Posterior vena cava (tissue), 2 donors: ENCODE measurements around the gene AGBL4. TPM values are rescaled to one million over a fixed set of nuclear protein-coding genes. Genes with fewer than 3 reads are reported as not detected.
A peak's percentile ranks its signal among the peaks of the same experiment; 100 is the strongest.

ENCODE experiments used
- DNase-seq: peaks from one replicate; pipeline ENCODE4 v3.0.0-alpha.2; 2020; ENCODE audit warnings: low spot score
- intact Hi-C, 2 donors: fragments of 100-400 bp; cut with DNase I; formaldehyde crosslinking; loops; one replicate each; pipeline versions ENCODE4 v1.14.1 to v1.14.2; 2022 to 2023
- total RNA-seq, 2 donors: library from RNA; stranded (reverse); fragmentation: NEBNext Ultra II Directional; extraction: Animal tissue kit (Norgen Biotek cat#: 25700); gene quantifications; one replicate each; pipeline ENCODE4 v1.2.1, GENCODE V29; 2021
- donor health status: DM: yes; HTN: yes; CAD: no.
- donor health status: DM: yes; HTN: yes; CAD: no.

AGBL4 gene
- total RNA-seq, 2 donors from 2014 or later: not detected

GRCh38 chr1:48738356-48738755 lies 1285.4 kb downstream of the AGBL4 start:
- DNase-seq: no peak
- intact Hi-C loops: no loop called here

- DNase-seq: no peak
- intact Hi-C loops: no loop called here
These were observed 1288.0 kb downstream of the AGBL4 start for GRCh38 chr1:48735796-48736195.

- intact Hi-C loops: no loop called here
- no peak for DNase-seq
These were observed 1293.4 kb downstream of the AGBL4 start for GRCh38 chr1:48730164-48730910.

GRCh38 chr1:48728584-48728983 lies 1295.2 kb downstream of the AGBL4 start:
- intact Hi-C loops: no loop called here

GRCh38 chr1:48726557-48727215 lies 1297.1 kb downstream of the AGBL4 start:
- intact Hi-C loops: no loop called here
- DNase-seq: no peak

More at GRCh38 chr1:48728584-48728983, 1295.2 kb downstream of the AGBL4 start:
- DNase-seq: no peak

GRCh38 chr1:48726139-48726538 lies 1297.6 kb downstream of the AGBL4 start:
- intact Hi-C loops: no loop called here
- DNase-seq: no peak

- intact Hi-C loops: no loop called here
- DNase-seq: no peak
These were observed 1298.3 kb downstream of the AGBL4 start for GRCh38 chr1:48725341-48726046.

GRCh38 chr1:48720929-48721328 lies 1302.8 kb downstream of the AGBL4 start:
- DNase-seq: no peak
- intact Hi-C loops: no loop called here

GRCh38 chr1:48718705-48719104 lies 1305.0 kb downstream of the AGBL4 start:
- intact Hi-C loops: no loop called here

GRCh38 chr1:48718116-48718630 lies 1305.6 kb downstream of the AGBL4 start:
- intact Hi-C loops: no loop called here
- no peak for DNase-seq

More at GRCh38 chr1:48718705-48719104, 1305.0 kb downstream of the AGBL4 start:
- DNase-seq: no peak

GRCh38 chr1:48717082-48717481 lies 1306.7 kb downstream of the AGBL4 start:
- no peak for DNase-seq
- intact Hi-C loops: no loop called here

- DNase-seq: no peak
- intact Hi-C loops: no loop called here
These were observed 1307.8 kb downstream of the AGBL4 start for GRCh38 chr1:48715921-48716320.

GRCh38 chr1:48710915-48711314 lies 1312.8 kb downstream of the AGBL4 start:
- intact Hi-C loops: no loop called here
- DNase-seq: no peak

- DNase-seq: no peak
- intact Hi-C loops: no loop called here
These were observed 1313.4 kb downstream of the AGBL4 start for GRCh38 chr1:48710318-48710717.

- no peak for DNase-seq
- intact Hi-C loops: no loop called here
These were observed 1319.0 kb downstream of the AGBL4 start for GRCh38 chr1:48704736-48705135.

GRCh38 chr1:48701445-48701844 lies 1322.3 kb downstream of the AGBL4 start:
- no peak for DNase-seq
- intact Hi-C loops: no loop called here

GRCh38 chr1:48697066-48697707 lies 1326.6 kb downstream of the AGBL4 start:
- DNase-seq: peak; percentile 89
- intact Hi-C loops: loop anchor here in 1 of 2 donors (5.0 kb wide), 1 partner anchor 125 kb away; no protein-coding TSS in a partner anchor

GRCh38 chr1:48695161-48695560 lies 1328.6 kb downstream of the AGBL4 start:
- DNase-seq: peak; percentile 7
- intact Hi-C loops: loop anchor here in 1 of 2 donors (5.0 kb wide), 1 partner anchor 123 kb away; no protein-coding TSS in a partner anchor

- no peak for DNase-seq
- intact Hi-C loops: no loop called here
These were observed 1330.0 kb downstream of the AGBL4 start for GRCh38 chr1:48693674-48694320.
